GM19238 (cell line): ENCODE measurements around the gene FAM222A.

Experiments
- DNase-seq: peaks from one replicate; pipeline ENCODE4 v3.0.0; 2011; ENCODE audit warnings: low spot score; ENCODE audit not compliant: insufficient read length

The FAM222A gene

GRCh38 chr12:109724321-109724892, 10.8 kb downstream of the FAM222A start:
- no peak for DNase-seq

- DNase-seq = no peak
Measured at GRCh38 chr12:109725321-109726105, 11.9 kb downstream of the FAM222A start.

- no peak for DNase-seq
Measured at GRCh38 chr12:109726106-109726497, 12.5 kb downstream of the FAM222A start.

- no peak for DNase-seq
Measured at GRCh38 chr12:109726511-109727038, 12.9 kb downstream of the FAM222A start.

- no peak for DNase-seq
Measured at GRCh38 chr12:109727039-109727723, 13.6 kb downstream of the FAM222A start.

GRCh38 chr12:109727746-109728726, 14.4 kb downstream of the FAM222A start:
- no peak for DNase-seq

- DNase-seq = no peak
Measured at GRCh38 chr12:109728921-109729320, 15.3 kb downstream of the FAM222A start.

GRCh38 chr12:109729371-109729781, 15.8 kb downstream of the FAM222A start:
- no peak for DNase-seq

- no peak for DNase-seq
Measured at GRCh38 chr12:109729801-109730200, 16.2 kb downstream of the FAM222A start.

- DNase-seq = no peak
Measured at GRCh38 chr12:109730306-109731145, 16.9 kb downstream of the FAM222A start.

GRCh38 chr12:109731231-109731731, 17.7 kb downstream of the FAM222A start:
- DNase-seq = no peak

- no peak for DNase-seq
Measured at GRCh38 chr12:109731806-109732205, 18.2 kb downstream of the FAM222A start.

- DNase-seq = no peak
Measured at GRCh38 chr12:109732321-109733305, 19.0 kb downstream of the FAM222A start.

GRCh38 chr12:109734219-109735000, 20.8 kb downstream of the FAM222A start:
- no peak for DNase-seq

GRCh38 chr12:109735051-109735521, 21.5 kb downstream of the FAM222A start:
- DNase-seq = no peak

GRCh38 chr12:109735825-109736551, 22.4 kb downstream of the FAM222A start:
- DNase-seq = no peak

- DNase-seq = no peak
Measured at GRCh38 chr12:109736552-109737108, 23.0 kb downstream of the FAM222A start.
